ENCODE measurements around the gene CABP2.

Gene CABP2

GRCh38 chr11:67508486-67509121, 14.6 kb downstream of the CABP2 start:
- H3K4me2 ChIP-seq (ENCODE audit: low read length): peak overlapping the region; percentile 83
- H3K9me3 ChIP-seq (ENCODE audit: insufficient read depth, low read depth, low read length): no peaks in the 10 kb centered on the region
- H3K18ac ChIP-seq (ENCODE audit: low read length): peak overlapping the region; percentile 99
- peaks cover 5 to 8% of the 10 kb centered on the region in 2 experiments for H3K36me3 ChIP-seq (ENCODE audit: control insufficient read depth in 1 of 2, insufficient read depth in 2 of 2, low read length in 2 of 2)
- H4K91ac ChIP-seq (ENCODE audit: low read depth, low read length): peak overlapping the region; percentile 99
- peaks cover 15% of the 10 kb centered on the region for H3K79me2 ChIP-seq (ENCODE audit: control insufficient read depth, insufficient read depth, low read length, poor library complexity)
- H2BK12ac ChIP-seq (ENCODE audit: low read length): peak overlapping the region; percentile 77
- no peak overlapping the region for H3K23ac ChIP-seq (ENCODE audit: low read length)
- H3K27ac ChIP-seq (ENCODE audit: low read depth, low read length): peak overlapping the region; percentile 91
- H3K79me1 ChIP-seq (ENCODE audit: low read length): peaks cover 24% of the 10 kb centered on the region
- WGBS (ENCODE audit: extremely low coverage, insufficient coverage, insufficient read length): no CpG with 5 or more reads among the region's 57 CpGs
- peaks cover 20 to 30% of the 10 kb centered on the region in 2 experiments for H3K4me1 ChIP-seq (ENCODE audit: control insufficient read depth in 1 of 2, insufficient read depth in 2 of 2, low read length in 2 of 2)
- H3K27me3 ChIP-seq (ENCODE audit: insufficient read depth, low read length): no peaks in the 10 kb centered on the region
- H2BK5ac ChIP-seq (ENCODE audit: low read depth, low read length, poor library complexity): peak overlapping the region; percentile 98
- peak overlapping the region; percentile 93 for H3K14ac ChIP-seq (ENCODE audit: low read length)
- peak; percentile 96 to 100 for DNase-seq
- peak overlapping the region; percentile 99 for H4K12ac ChIP-seq (ENCODE audit: low read depth, low read length)
- H3K4me3 ChIP-seq (ENCODE audit: low read depth, low read length): peak overlapping the region; percentile 90
- H3K9ac ChIP-seq (ENCODE audit: low read length): peak overlapping the region; percentile 81
- peak overlapping the region; percentile 94 for H2BK120ac ChIP-seq (ENCODE audit: insufficient read depth, low read length, poor library complexity)
- peak overlapping the region; percentile 88 for H2AK5ac ChIP-seq (ENCODE audit: low read length)
- H3K4ac ChIP-seq (ENCODE audit: low read depth, low read length): peak overlapping the region; percentile 88
- peak overlapping the region; percentile 100 for H2AFZ ChIP-seq (ENCODE audit: insufficient read depth, low read length, poor library complexity)
- H4K8ac ChIP-seq (ENCODE audit: low read depth, low read length): peak overlapping the region; percentile 100

- Histone ChIP-seq H3K18ac (ENCODE audit: low read length) (peak within 1 kb of the TSS; percentile 99), H3K27me3 (ENCODE audit: insufficient read depth, low read length) (no peaks in the 10 kb centered on the region), H4K91ac (ENCODE audit: low read depth, low read length) (peak within 1 kb of the TSS; percentile 99), H2AK5ac (ENCODE audit: low read length) (peak within 1 kb of the TSS; percentile 88), H3K9me3 (ENCODE audit: insufficient read depth, low read depth, low read length) (no peaks in the 10 kb centered on the region), H4K12ac (ENCODE audit: low read depth, low read length) (peak within 1 kb of the TSS; percentile 99), H2AFZ (ENCODE audit: insufficient read depth, low read length, poor library complexity) (peak within 1 kb of the TSS; percentile 100), H3K4me1 (ENCODE audit: control insufficient read depth in 1 of 2, insufficient read depth in 2 of 2, low read length in 2 of 2) (peaks cover 23 to 36% of the 10 kb centered on the region in 2 experiments), H2BK5ac (ENCODE audit: low read depth, low read length, poor library complexity) (peak within 1 kb of the TSS; percentile 98), H3K4me3 (ENCODE audit: low read depth, low read length) (peak within 1 kb of the TSS; percentile 90), H2BK120ac (ENCODE audit: insufficient read depth, low read length, poor library complexity) (peak within 1 kb of the TSS; percentile 94), H3K9ac (ENCODE audit: low read length) (peak within 1 kb of the TSS; percentile 81), H3K79me2 (ENCODE audit: control insufficient read depth, insufficient read depth, low read length, poor library complexity) (peaks cover 17% of the 10 kb centered on the region), H3K79me1 (ENCODE audit: low read length) (peaks cover 24% of the 10 kb centered on the region), H3K23ac (ENCODE audit: low read length) (no peak within 1 kb of the TSS), H3K4me2 (ENCODE audit: low read length) (peak within 1 kb of the TSS; percentile 83), H4K8ac (ENCODE audit: low read depth, low read length) (peak within 1 kb of the TSS; percentile 100), H3K4ac (ENCODE audit: low read depth, low read length) (peak within 1 kb of the TSS; percentile 88), H2BK12ac (ENCODE audit: low read length) (peak within 1 kb of the TSS; percentile 77), H3K27ac (ENCODE audit: low read depth, low read length) (peak within 1 kb of the TSS; percentile 91), H3K14ac (ENCODE audit: low read length) (peak within 1 kb of the TSS; percentile 93), H3K36me3 (ENCODE audit: control insufficient read depth in 1 of 2, insufficient read depth in 2 of 2, low read length in 2 of 2) (peaks cover 8 to 11% of the 10 kb centered on the region in 2 experiments)
- peak; percentile 100 for DNase-seq
- WGBS (ENCODE audit: extremely low coverage, insufficient coverage, insufficient read length): no CpG with 5 or more reads among the region's 57 CpGs
These were observed 15.3 kb downstream of the CABP2 start, which contains the start of gene CDK2AP2 for GRCh38 chr11:67507864-67508485. TSS of gene CDK2AP2 (minus strand) at chr11:67508162. CDS start at chr11:67508082, 80 bp downstream.

- no CpG with 5 or more reads among the region's 33 CpGs for WGBS (ENCODE audit: extremely low coverage, insufficient coverage, insufficient read length)
- Histone ChIP-seq H2AFZ (ENCODE audit: insufficient read depth, low read length, poor library complexity) (peak overlapping the region; percentile 86), H3K4ac (ENCODE audit: low read depth, low read length) (peak overlapping the region; percentile 35)
These were observed 15.9 kb downstream of the CABP2 start for GRCh38 chr11:67507242-67507863.

GRCh38 chr11:67506426-67507051, 16.7 kb downstream of the CABP2 start:
- Histone ChIP-seq H3K18ac (ENCODE audit: low read length) (peak overlapping the region; percentile 30), H3K27ac (ENCODE audit: low read depth, low read length) (no peak overlapping the region), H4K8ac (ENCODE audit: low read depth, low read length) (peak overlapping the region; percentile 8), H2AFZ (ENCODE audit: insufficient read depth, low read length, poor library complexity) (no peak overlapping the region), H3K4me1 (ENCODE audit: control insufficient read depth in 1 of 2, insufficient read depth in 2 of 2, low read length in 2 of 2) (peaks cover 23 to 36% of the 10 kb centered on the region in 2 experiments), H2AK5ac (ENCODE audit: low read length) (peak overlapping the region; percentile 41), H3K79me1 (ENCODE audit: low read length) (peaks cover 24% of the 10 kb centered on the region), H3K4me2 (ENCODE audit: low read length) (no peak overlapping the region), H3K14ac (ENCODE audit: low read length) (no peak overlapping the region), H3K36me3 (ENCODE audit: control insufficient read depth in 1 of 2, insufficient read depth in 2 of 2, low read length in 2 of 2) (peaks cover 20 to 22% of the 10 kb centered on the region in 2 experiments), H2BK120ac (ENCODE audit: insufficient read depth, low read length, poor library complexity) (no peak overlapping the region), H4K91ac (ENCODE audit: low read depth, low read length) (peak overlapping the region; percentile 2), H3K4ac (ENCODE audit: low read depth, low read length) (peak overlapping the region; percentile 71), H2BK5ac (ENCODE audit: low read depth, low read length, poor library complexity) (peak overlapping the region; percentile 16), H4K12ac (ENCODE audit: low read depth, low read length) (no peak overlapping the region), H3K79me2 (ENCODE audit: control insufficient read depth, insufficient read depth, low read length, poor library complexity) (peaks cover 17% of the 10 kb centered on the region), H3K9me3 (ENCODE audit: insufficient read depth, low read depth, low read length) (no peaks in the 10 kb centered on the region), H3K27me3 (ENCODE audit: insufficient read depth, low read length) (no peaks in the 10 kb centered on the region), H3K23ac (ENCODE audit: low read length) (no peak overlapping the region), H2BK12ac (ENCODE audit: low read length) (no peak overlapping the region), H3K4me3 (ENCODE audit: low read depth, low read length) (no peak overlapping the region), H3K9ac (ENCODE audit: low read length) (no peak overlapping the region)
- DNase-seq: no peak
- WGBS (ENCODE audit: extremely low coverage, insufficient coverage, insufficient read length): no CpG with 5 or more reads among the region's 16 CpGs

More at GRCh38 chr11:67507242-67507863, 15.9 kb downstream of the CABP2 start:
- Histone ChIP-seq H2BK120ac (ENCODE audit: insufficient read depth, low read length, poor library complexity) (no peak overlapping the region), H3K79me1 (ENCODE audit: low read length) (peaks cover 24% of the 10 kb centered on the region), H3K18ac (ENCODE audit: low read length) (peak overlapping the region; percentile 61), H3K4me2 (ENCODE audit: low read length) (peak overlapping the region; percentile 63), H2BK12ac (ENCODE audit: low read length) (peak overlapping the region; percentile 26), H3K4me3 (ENCODE audit: low read depth, low read length) (peak overlapping the region; percentile 73), H3K14ac (ENCODE audit: low read length) (peak overlapping the region; percentile 86), H3K27ac (ENCODE audit: low read depth, low read length) (peak overlapping the region; percentile 68), H3K27me3 (ENCODE audit: insufficient read depth, low read length) (no peaks in the 10 kb centered on the region), H3K9me3 (ENCODE audit: insufficient read depth, low read depth, low read length) (no peaks in the 10 kb centered on the region), H3K4me1 (ENCODE audit: control insufficient read depth in 1 of 2, insufficient read depth in 2 of 2, low read length in 2 of 2) (peaks cover 23 to 36% of the 10 kb centered on the region in 2 experiments), H4K8ac (ENCODE audit: low read depth, low read length) (peak overlapping the region; percentile 91), H3K79me2 (ENCODE audit: control insufficient read depth, insufficient read depth, low read length, poor library complexity) (peaks cover 17% of the 10 kb centered on the region), H2BK5ac (ENCODE audit: low read depth, low read length, poor library complexity) (no peak overlapping the region), H4K91ac (ENCODE audit: low read depth, low read length) (peak overlapping the region; percentile 90), H3K9ac (ENCODE audit: low read length) (peak overlapping the region; percentile 11), H2AK5ac (ENCODE audit: low read length) (peak overlapping the region; percentile 40), H3K23ac (ENCODE audit: low read length) (no peak overlapping the region), H4K12ac (ENCODE audit: low read depth, low read length) (peak overlapping the region; percentile 65), H3K36me3 (ENCODE audit: control insufficient read depth in 1 of 2, insufficient read depth in 2 of 2, low read length in 2 of 2) (peaks cover 12 to 14% of the 10 kb centered on the region in 2 experiments)
- peak in 1 of 2 donors; percentile 81 for DNase-seq

Data from trophoblast cell (in vitro differentiated cells and primary cell).